Mucosa of descending colon (tissue), 3 donors: ENCODE results near the gene LITAF. TPM values are rescaled to one million over a fixed set of nuclear protein-coding genes. Genes with fewer than 3 reads are reported as not detected.
A peak's percentile ranks its signal among the peaks of the same experiment; 100 is the strongest.
"Not testable (repeated sequence)": the region's sequence is repeated elsewhere in the genome, so short reads cannot be mapped to it uniquely, and the experiment has no call there.

Source experiments
- ATAC-seq: fragments of 200-7000 bp; cut with Tn5 transposase; one replicate; pipeline ENCODE4 v1.9.1; 2020; ENCODE audit warnings: mild to moderate bottlenecking, moderate library complexity
- DNase-seq, 3 donors: peaks; one replicate each; pipeline ENCODE4 v3.0.0-alpha.2; 2020
- H3K36me3 ChIP-seq: fragments of 200-600 bp; one replicate; pipeline ENCODE4 v1.8.0; 2021; ENCODE audit warnings: low read depth, mild to moderate bottlenecking
- H3K4me1 ChIP-seq: fragments of 200-600 bp; one replicate; pipeline ENCODE4 v1.8.0; 2021; ENCODE audit warnings: low read depth, mild to moderate bottlenecking
- H3K4me3 ChIP-seq: fragments of 200-600 bp; one replicate; pipeline ENCODE4 v1.8.0; 2021; ENCODE audit warnings: mild to moderate bottlenecking
- H3K9me3 ChIP-seq: fragments of 200-600 bp; one replicate; pipeline ENCODE4 v1.8.0; 2021; ENCODE audit warnings: mild to moderate bottlenecking
- CTCF ChIP-seq: fragments of 200-600 bp; IDR thresholded peaks from one replicate; pipeline ENCODE4 v1.8.0; 2022; ENCODE audit warnings: antibody characterized with exemption, mild to moderate bottlenecking
- intact Hi-C, 2 donors: fragments of 100-400 bp; cut with DNase I in 1 of 2; cut with micrococcal nuclease in 1 of 2; formaldehyde crosslinking; loops; one replicate each; pipeline versions ENCODE4 v1.11.0 to v1.11.1; 2022; cut with DNase I, micrococcal nuclease
- total RNA-seq, 3 donors: library from RNA; stranded (reverse); fragmentation: NEBNext Ultra II Directional in 2 of 3; extraction: Animal tissue kit (Norgen Biotek cat#: 25700) in 2 of 3; gene quantifications; one replicate each; pipeline versions ENCODE4 v1.2.1 to v1.2.4, GENCODE V29; 2021 to 2023
- donor health status: DM: no; HTN: no; CAD: no; lungs with moderate emphysema.
- donor health status: DM: no; HTN: no; CAD: no.
- donor health status: DM: no; HTN: yes; CAD: no.

Gene LITAF
- total RNA-seq, 3 donors from 2014 or later = 140 to 308 (median 246) TPM

- ATAC-seq (no peak), DNase-seq (no peak)
- peaks cover 35% of the 10 kb centered on the region for H3K4me1 ChIP-seq
- intact Hi-C loops = no loop called here
- H3K4me3 ChIP-seq = no peak overlapping the region
- no peaks in the 10 kb centered on the region for H3K9me3 ChIP-seq
- H3K36me3 ChIP-seq = no peaks in the 10 kb centered on the region
- TF ChIP-seq CTCF = no peak
Measured at GRCh38 chr16:11581678-11582077, 5.0 kb downstream of the LITAF start.

- DNase-seq (peak in 2 of 3 donors; percentile 35 to 40), ATAC-seq (no peak)
- no peak overlapping the region for H3K4me3 ChIP-seq
- TF ChIP-seq CTCF = no peak
- intact Hi-C loops = no loop called here
- H3K36me3 ChIP-seq = no peaks in the 10 kb centered on the region
- H3K9me3 ChIP-seq = no peaks in the 10 kb centered on the region
- H3K4me1 ChIP-seq = peaks cover 38% of the 10 kb centered on the region
Measured at GRCh38 chr16:11580451-11581086, 6.2 kb downstream of the LITAF start.

- H3K36me3 ChIP-seq, H3K9me3 ChIP-seq, DNase-seq, H3K4me3 ChIP-seq, intact Hi-C loops, ATAC-seq: not testable (repeated sequence)
- H3K4me1 ChIP-seq = peaks cover 34% of the 10 kb centered on the region
Measured at GRCh38 chr16:11577290-11577660, 9.4 kb downstream of the LITAF start.

- Histone ChIP-seq H3K36me3 (no peaks in the 10 kb centered on the region), H3K4me3 (no peak overlapping the region), H3K4me1 (peaks cover 32% of the 10 kb centered on the region), H3K9me3 (no peaks in the 10 kb centered on the region)
- TF ChIP-seq CTCF = no peak
- intact Hi-C loops = no loop called here
- no peak for DNase-seq
- peak; percentile 48 for ATAC-seq
Measured at GRCh38 chr16:11576427-11577289, 10.1 kb downstream of the LITAF start.

GRCh38 chr16:11575223-11575589, 11.5 kb downstream of the LITAF start:
- intact Hi-C loops = no loop called here
- Histone ChIP-seq H3K36me3 (no peaks in the 10 kb centered on the region), H3K9me3 (no peaks in the 10 kb centered on the region), H3K4me3 (no peak overlapping the region), H3K4me1 (peaks cover 25% of the 10 kb centered on the region)
- TF ChIP-seq CTCF = no peak
- ATAC-seq = no peak
- DNase-seq = no peak

GRCh38 chr16:11572301-11572995, 14.3 kb downstream of the LITAF start:
- no peak for TF ChIP-seq CTCF
- DNase-seq (no peak), ATAC-seq (peak; percentile 35)
- no peaks in the 10 kb centered on the region for H3K9me3 ChIP-seq
- H3K4me3 ChIP-seq = no peak overlapping the region
- H3K4me1 ChIP-seq = peaks cover 23% of the 10 kb centered on the region
- intact Hi-C loops = no loop called here
- no peaks in the 10 kb centered on the region for H3K36me3 ChIP-seq
